T-helper 22 cell (primary cell): ENCODE results near the gene PIR.

Experiments used
- DNase-seq: peaks from one replicate; pipeline ENCODE4 v3.0.0-alpha.2; 2020; ENCODE audit warnings: low read depth

PIR gene

DNA sequence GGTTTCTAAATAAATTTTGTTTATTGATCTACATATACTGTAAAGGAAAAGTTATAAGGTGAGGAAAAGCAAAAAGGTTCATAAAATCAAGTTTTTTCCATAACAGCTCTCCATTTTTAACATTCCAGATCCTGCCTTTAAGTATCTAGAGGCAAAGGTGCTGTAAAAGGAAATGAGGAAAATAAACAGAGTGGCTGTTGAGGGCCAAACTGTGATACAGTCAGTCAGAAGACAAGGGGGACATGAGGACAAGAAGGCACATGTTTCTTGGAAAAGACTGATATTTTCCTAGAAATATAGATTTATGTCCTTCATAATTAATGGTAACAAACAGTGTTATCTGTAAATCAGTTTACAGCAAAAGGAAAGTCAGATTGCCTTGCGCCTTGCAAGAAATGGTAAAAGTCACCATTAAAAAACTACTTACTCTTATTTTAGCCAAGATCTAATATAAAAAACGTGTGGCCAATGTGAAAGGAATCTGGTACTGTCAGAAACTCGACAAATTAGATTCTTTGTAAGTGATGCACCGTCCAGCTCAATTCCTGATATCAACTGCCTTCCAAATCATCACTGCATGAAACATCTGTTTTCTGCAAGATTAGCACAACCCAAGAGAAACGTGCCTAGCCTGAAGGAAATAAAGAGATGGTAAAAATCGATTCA lies 75.0 kb downstream of the PIR start:
- DNase-seq: no peak

GRCh38 chrX:15416133-15416993 lies 76.8 kb downstream of the PIR start:
- DNase-seq: no peak

GRCh38 chrX:15413101-15413500 lies 80.0 kb downstream of the PIR start:
- no peak for DNase-seq

DNA sequence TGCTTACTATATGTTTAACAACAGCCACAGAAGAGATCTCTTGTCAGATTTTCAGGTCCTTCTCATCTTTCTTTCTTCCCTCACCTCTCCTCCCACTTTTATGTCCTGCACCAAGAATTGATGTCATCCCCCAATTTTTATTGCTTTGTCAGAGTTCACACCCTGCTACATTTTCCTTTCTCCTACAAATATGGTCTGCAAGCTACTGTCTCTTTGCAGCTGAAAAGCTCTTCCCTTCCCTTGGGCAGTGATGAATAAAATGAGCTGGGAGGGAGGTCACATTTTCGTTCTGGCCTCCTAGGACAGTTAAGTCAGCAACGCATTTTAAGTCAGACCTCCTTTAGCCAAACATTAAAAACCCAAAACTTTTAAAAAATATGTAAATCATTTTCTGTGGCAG lies 82.2 kb downstream of the PIR start:
- no peak for DNase-seq

DNA sequence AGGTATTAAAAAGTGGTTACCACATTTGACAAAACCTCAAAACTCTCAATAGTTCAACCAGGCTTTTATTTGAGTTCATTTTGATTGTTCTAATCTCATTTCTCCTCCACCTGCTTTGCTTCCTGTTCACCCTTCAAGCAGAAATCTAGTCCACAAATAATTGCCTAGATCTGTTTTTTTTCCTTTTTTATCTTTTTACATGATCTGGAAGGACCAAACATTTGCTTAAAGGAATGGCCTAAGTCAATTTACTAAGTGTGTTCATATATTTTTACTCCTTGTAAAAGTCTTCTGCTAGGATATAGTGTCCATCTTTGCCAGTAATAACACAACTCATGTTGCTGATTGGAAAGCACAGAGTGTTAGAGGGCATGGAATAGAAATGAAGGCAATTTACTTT lies 82.7 kb downstream of the PIR start:
- DNase-seq: no peak

DNA sequence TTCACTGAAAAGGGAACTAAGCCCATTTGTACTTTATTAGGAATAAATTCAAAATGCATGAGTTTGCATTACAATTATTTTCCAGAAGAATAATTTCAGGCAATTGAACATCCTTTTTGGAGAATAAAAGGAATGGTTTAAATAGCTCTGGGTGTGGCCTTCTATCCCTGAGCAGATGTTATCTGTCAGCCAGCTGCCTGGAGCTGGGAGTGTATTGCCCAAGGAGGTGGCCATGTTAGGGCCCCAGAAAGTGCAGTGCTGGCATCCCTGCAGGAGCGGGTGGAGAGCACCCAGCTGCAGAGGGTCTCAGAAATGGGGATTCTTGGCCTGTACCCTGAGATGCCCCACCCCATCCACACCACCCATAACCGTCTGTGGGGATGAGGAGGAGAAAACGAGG lies 87.3 kb downstream of the PIR start:
- DNase-seq: no peak

DNA sequence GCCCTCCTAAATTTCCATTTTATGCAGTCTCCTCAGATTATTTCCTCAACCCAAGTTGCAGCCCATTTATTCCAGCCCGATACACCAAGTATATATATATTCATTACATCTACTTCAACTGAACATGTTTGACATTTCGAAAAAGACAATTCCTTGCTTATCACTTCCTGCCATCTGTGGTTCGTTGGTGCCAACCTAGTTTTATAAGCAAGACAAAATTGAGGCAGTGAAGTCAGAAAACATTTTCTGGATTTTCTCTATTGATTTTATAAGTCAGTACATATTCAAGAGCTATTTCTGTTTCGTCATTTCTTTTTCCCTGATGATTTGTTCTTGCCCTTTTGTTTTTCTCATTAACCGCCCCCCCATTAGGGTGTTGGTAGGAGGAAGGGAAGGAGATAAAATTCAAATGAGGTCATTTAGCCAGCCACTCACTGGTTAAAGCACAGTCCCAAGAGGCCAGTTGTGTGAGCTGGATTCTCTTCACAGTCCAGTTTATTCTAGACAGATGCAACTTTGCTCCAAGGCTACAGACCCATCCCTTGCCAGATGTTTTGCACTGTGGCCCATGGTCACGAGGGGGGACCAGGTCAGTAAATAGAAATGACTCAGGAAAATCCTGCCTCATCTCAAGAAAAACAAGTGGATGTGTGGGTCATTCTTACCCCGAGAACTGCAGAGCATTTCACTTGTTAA lies 88.6 kb downstream of the PIR start:
- no peak for DNase-seq

DNA sequence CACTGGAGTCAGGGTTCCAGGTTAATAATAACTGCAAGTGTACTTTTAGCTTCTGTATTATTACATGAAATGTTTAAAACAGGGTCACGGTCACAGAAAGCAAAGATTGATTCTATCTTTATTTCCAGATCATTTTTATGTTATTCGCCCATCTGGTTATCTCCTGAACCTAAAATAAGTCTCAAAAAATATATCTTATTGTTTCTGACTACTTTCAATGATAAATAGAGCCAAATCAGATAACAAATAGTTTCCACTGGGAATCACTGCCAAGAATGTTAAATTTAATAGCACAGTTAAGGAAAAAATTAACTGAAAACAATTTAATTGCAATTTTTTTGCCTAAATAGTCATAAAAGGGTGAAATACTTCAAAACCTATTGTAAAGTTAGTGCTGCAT lies 91.8 kb downstream of the PIR start:
- DNase-seq: no peak

DNA sequence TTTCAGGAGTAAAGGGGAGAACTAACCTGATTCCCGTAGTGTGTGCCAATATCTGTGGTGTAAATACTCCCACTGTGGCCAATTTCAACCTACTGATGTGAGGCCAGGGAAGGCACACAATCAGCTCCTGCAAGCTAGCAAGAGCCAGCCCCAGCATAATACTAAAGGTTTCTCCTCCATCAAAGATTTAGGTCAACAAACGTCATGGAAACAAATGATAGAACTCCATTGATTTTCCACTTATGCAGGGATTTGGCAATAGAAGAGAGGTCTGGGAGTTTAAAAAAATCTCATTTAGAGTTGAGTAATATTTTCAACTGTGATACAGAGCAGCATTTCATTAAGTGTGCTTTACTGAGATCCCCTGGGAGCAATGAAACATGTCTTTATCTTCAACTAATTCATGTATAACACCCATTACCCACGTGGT lies 93.2 kb downstream of the PIR start:
- DNase-seq: no peak

GRCh38 chrX:15398874-15399273 lies 94.3 kb downstream of the PIR start:
- DNase-seq: no peak

GRCh38 chrX:15395789-15396188 lies 97.3 kb downstream of the PIR start:
- DNase-seq: no peak

DNA sequence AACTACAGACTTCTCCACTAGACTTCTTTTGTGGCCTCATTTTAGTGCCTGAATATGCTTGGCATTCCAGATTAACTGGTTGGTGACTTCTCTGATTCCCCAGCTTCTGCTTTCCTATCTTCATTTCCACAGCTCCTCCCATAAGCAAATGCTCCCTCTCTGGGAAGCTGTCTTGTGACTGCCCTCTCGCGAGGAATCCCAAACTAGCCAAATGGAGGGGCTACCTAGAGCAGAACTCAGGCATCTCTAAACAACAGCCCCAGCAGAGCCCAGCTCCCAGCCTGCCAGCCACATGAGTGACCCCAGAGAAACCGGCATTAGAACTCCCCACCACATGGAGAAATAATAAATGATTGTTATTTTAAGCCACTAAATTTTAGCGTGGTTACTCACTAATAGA lies 101.3 kb downstream of the PIR start:
- no peak for DNase-seq

DNA sequence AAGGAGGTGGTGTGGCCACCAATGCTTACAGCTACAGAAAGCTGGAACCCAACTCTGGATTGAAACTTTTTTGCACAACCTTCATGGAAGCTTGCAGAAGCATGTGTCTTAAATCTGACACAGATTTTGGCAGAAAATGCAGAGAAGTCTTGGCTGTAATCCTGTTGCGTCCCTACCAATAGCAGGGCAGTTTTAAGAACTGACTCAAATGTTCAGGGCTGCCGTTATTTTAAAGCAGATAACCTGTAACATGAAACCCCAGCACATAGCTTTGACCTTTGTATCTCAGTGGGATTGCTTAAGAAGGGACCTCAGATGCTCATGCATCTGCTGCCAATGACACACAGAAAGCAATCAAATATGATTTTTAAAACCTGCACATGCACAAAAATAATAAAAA lies 108.8 kb downstream of the PIR start, which contains the start of gene VEGFD:
Gene VEGFD (minus strand): TSS at position 110 of the 400 bp plus-strand sequence. CDS start 467 bp downstream, outside the sequence.
- DNase-seq: no peak

- DNase-seq: no peak
Measured at GRCh38 chrX:15382813-15383212, 110.3 kb downstream of the PIR start.

DNA sequence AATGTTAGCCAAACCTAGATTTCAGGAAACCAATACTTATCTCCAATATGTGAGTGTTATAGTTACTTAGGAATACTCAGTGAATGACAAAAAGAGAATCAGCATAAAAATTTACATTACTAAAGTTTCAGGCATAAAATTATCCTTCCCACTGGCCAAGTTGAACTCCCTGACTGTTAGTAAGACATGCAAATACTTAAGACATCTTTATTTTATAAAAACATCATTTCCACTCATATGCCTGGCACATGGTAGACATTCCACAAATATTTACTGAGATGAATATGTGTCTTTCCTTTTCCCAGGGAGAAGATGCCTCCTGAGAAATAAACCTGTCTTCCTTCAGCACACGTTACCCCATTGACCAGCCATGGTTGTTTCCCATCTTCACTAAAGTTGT lies 116.2 kb downstream of the PIR start:
- DNase-seq: no peak

DNA sequence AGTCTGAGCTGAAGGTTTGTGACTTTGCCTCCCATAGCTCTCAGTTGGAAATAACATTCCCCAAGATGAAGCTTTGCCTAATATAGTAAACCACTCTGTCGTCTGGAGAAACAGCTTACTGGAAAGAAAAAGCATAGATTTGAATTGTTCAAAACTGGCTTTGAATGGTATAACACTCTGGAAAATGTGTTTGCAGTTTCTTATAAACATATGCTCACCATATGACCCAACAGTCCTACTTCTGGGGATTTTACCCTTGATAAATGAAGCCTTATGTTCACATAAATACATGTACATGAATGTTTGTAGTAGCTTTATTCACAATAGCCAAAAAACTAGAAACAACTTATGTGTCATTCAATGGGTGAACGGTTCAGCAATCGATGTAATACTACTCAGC lies 119.2 kb downstream of the PIR start:
- DNase-seq: no peak

DNA sequence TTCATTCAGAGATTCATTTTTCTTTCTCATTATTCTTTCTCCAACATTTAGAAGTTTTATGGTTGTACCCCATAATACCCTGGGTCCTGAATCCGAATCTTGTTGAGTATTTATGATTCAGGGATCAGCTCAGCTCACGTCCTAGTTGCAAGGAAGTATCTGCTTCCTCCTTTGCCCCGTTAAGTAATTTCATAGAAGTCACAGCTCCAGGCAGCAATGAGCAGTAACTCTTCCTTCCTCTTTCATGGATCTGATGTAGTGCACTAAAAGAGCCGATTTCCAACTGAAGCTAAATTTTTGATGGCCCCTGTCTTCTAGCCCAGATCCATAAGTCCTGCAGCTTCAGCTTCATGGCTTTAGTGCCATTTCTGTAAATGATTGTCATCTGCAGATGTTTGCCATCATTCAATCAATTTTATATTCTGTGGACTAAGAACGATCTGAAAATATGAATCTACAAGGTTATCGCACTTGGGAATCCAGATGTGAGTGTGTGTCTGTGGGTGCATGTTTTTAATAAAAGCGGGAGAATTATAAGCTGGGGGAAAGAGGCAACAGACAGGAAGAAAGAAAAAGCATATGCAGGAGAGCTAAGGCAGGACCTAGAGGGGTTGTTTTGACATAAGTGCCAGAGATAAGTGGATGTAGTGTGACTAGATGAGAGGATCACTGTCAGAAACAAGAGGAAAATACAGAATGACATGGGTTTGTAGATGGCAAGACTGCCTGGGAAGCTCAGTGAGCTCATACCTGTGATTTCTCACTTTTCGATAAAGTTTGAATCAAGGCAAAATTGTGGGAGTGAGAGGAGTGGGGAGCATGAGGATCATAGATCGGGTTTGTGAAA lies 126.4 kb downstream of the PIR start:
- no peak for DNase-seq

GRCh38 chrX:15359701-15360100 lies 133.4 kb downstream of the PIR start:
- no peak for DNase-seq

DNA sequence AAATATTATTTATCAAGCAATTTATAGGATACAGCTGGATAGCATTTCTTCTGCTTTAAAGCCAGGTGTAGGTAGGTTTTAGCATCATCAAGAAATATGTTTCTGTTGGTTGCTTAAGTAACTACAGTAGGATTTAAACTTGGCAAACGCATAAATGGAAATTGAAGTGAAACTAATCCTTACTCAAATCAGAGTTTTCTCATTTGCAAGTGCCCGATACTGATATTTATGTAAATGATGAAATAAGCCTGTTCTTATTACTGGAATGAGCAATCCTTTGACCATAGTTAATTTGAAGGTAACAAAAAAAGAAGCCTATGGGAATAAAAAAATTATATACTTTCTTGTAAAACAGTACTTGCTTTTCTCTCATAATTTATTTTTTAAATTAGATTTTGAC lies 134.6 kb downstream of the PIR start:
- no peak for DNase-seq

GRCh38 chrX:15356444-15356843 lies 136.7 kb downstream of the PIR start:
- no peak for DNase-seq

DNA sequence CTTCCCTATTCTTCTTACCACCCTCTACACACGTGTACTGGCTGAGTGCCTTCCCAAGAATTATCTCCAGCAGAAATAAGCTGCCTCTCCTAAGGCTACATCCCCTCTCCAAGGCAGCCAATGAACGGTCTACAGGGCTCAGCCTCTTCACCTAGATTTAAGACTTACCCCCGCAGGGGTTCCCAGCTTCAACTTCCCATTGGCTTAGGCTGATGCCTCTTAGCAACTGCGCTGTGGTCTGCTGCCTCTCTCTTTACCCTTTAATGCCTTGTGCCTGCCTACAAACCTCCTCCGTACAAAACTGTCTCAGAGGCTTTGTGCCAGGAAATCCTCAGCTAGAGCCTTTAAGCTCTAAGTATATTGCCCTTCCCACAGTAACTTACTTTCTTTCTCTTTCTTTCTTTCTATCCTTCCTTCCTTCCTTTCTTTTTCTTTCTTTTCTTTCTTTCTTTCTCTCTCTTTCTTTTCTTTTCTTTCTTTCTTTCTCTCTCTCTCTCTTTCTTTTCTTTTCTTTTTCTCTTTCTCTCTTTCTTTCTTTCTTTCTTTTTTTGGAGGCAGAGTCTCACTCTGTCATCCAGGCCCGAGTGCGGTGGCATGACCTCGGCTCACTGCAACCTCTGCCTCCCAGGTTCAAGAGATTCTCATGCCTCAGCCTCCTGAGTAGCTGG lies 142.7 kb downstream of the PIR start:
- DNase-seq: no peak
